Right lobe of liver (tissue), 4 donors: ENCODE results near the gene KANSL1.

Source experiments
- CTCF ChIP-seq, 4 donors: fragments of 200-600 bp in 3 of 4; fragments of 450-650 bp in 1 of 4; IDR thresholded peaks; one replicate each; pipeline versions ENCODE4 v1.5.1 to v1.8.0; 2016 to 2022; ENCODE audit warnings: antibody characterized with exemption in 4 of 4, mild to moderate bottlenecking in 2 of 4
- POLR2A ChIP-seq: fragments of 450-650 bp; IDR thresholded peaks from one replicate; pipeline ENCODE4 v1.6.1; 2017; ENCODE audit warnings: antibody characterized with exemption, mild to moderate bottlenecking
- donor health status: DM: no; HTN: no; CAD: no.
- donor health status: DM: no; HTN: no; CAD: no.
- donor health status: DM: no; HTN: yes; CAD: no.

GRCh38 chr17:46157443-46158062 lies 35.7 kb downstream of the KANSL1 start:
- no peak for TF ChIP-seq CTCF (IDR thresholded peaks at IDR 0.05)
- no peak for TF ChIP-seq POLR2A
